ENCODE data around the gene CFAP46.
"Not testable (repeated sequence)": the region's sequence is repeated elsewhere in the genome, so short reads cannot be mapped to it uniquely, and the experiment has no call there.

CFAP46 gene

DNA sequence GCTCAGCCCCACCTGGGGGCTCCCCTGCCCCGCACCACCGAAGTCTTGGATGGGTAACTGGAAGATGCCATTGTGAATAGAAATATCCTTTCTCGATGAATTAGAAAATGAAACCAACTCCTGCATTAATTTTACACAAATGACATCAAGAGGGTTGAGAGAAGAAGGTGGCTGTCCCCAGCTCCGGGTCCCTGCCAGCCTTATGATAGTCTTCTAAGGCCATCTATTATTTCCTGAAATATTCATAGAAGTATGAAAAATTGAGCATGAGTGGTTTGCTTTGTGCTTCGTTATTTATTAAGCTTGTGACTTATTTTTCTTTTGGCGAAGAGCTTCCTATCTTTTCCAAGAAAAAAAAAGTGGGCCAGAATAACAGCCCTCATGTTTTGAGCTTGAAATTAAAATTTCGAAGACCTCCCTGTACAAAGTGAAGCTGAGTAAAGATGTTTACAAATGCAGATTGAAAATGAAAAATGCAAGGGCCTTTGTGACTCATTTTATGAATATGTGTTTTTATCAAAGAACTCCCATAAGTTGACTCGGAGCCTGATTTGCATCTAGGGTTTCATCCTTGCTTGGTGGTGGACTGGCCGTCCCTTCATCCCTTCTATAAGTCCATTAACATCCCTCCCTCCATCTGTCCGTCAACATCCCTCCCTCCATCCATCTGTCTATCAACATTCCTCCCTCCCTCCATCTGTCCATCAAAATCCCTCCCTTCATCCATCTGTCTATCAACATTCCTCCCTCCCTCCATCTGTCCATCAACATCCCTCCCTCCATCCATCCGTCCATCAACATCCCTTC, 20.5 kb upstream of the CFAP46 start:
- no peak for DNase-seq

DNA sequence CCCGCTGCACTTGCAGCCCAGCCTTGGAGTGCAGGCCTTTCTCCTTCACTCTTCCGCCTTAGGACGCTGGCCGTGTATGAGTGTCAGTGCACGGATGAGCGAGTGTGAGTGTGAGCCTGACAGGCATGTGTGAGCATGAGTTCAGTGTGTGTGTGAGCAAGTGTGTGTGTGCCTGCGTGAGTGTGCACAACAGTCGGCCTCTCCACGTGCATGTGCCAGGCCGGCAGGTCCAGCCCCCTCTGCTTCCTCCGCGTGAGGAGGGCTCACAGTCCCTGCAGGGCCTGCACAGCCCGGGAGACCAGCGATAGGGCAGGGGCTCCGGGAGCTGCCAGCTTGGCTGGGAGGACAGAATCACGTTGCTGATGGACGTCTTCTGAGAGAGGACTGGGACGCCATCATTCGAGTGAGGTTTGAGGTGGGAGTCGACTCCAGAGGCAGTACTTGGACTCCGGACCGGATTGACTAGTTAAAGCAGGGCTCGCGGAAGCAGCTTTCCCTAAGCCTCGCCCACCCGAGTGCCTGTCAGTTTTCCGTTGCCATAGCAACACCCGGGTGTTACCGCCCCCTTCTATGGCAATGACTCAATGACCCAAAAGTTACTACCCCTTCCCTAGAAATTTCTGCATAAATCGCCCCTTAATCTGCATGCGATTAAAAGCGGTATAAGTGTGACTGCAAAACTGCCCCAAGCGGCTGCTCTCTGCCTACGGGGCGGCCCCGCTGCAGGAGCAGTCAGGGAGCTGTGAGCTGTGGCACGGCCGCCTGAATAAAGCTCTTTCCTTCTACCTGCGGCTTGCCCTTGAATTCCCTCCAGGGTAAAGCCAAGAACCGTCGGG, 19.6 kb upstream of the CFAP46 start:
- peak; percentile 84 for DNase-seq

- no peak for DNase-seq
Measured at GRCh38 chr10:132961420-132961786, 19.0 kb upstream of the CFAP46 start.

GRCh38 chr10:132960631-132961419, 18.5 kb upstream of the CFAP46 start:
- DNase-seq: no peak

DNA sequence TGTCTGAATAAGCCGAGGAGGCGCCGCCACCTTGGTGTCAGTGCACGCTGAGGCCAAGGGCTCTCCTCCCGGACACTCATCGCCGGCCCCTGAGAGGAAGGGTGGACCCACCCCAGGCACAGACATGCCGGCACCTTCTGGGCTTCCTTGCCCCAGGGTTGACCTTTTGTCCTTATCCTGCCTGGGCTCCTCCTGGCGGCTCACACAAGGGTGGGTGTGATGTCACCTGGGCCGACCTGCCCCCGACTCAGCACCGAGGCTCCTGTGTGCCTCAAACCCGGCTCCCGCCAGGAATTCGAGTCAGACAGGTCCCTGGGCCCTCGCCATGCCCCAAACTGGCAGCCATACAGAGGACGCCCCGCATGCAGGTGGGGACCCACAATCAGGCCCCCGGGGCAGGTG, 17.7 kb upstream of the CFAP46 start:
- DNase-seq: no peak

- no peak for DNase-seq
Measured at GRCh38 chr10:132959559-132959961, 17.2 kb upstream of the CFAP46 start.

DNA sequence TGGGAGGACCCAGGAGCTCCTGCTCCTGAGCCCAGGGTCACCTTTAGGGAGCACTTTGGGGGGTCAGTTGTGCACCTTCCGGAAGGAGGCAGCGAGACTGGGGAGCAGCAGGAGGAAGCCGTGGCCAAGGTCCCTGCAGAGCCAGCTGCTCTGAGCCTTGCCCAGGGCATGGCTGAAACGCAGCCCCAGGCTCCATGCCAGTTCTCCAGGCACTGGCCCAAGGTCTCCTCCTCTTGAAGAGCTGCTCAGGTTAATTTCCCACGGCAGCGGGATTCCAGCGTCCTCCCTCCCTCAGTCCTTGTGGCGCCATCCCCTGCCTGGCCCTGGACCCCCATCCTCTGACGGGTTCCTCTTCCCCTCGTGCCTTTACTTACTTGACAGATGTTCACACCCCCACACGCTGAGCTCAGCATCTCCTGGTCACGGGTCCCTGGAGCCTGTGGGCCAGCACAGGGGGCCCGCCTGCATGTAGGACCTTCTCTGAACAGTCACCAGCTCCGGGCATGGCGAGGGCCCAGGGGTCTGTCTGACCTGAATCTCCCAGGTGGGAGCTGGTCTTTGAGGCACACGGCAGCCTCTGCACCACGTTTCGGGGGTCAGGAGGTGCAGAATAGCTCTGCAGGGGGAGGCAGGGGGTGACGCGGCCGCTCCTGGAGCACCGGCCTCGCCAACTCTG, 16.7 kb upstream of the CFAP46 start:
- DNase-seq: no peak

DNA sequence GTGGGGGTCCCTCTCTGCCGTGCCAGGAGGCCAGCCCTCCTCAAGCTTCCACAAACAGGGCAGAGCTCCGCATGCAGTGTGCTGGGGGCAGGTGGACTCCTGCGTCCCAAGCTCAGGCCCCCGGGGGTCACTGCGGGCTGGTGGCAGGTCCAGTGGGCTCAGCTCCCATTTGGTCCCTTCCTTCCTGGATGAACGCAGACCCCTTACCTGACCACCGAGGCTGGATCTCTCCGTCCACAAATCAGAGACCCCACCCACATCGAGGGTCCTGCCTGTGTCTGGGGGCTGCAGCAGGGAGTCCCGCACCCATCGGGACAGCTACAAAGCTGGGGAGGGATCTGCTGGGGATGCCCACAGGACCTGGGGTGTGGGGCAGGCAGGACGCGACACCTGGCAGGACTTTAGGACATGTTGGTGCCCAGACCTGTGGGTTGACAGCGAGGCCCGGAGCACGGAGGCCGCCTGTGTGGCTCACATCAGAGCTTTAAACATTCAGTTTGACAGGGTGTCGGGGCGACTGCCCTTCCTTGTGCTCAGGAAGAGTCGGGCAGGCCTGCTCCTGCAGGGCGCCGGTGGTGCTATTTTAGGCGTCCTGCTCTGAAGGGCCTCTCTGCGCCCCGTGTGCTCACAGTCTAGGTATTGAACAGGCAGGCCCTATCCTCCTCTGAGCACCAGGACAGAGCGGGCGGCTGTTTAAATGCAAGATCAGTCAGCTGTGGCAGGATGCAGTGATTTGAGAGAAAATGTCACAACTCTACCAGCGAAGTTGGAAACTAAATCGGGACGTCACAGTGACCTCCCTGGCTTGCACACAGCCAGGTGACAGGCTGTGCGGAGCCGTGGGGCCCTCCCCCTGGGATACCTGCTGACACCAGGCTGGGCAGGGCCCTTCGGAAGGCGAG, 15.9 kb upstream of the CFAP46 start:
- DNase-seq: no peak

GRCh38 chr10:132957131-132957530, 14.8 kb upstream of the CFAP46 start:
- no peak for DNase-seq

- DNase-seq: not testable (repeated sequence)
Measured at GRCh38 chr10:132956259-132956658, 13.9 kb upstream of the CFAP46 start.

GRCh38 chr10:132955479-132955878, 13.1 kb upstream of the CFAP46 start:
- no peak for DNase-seq

DNA sequence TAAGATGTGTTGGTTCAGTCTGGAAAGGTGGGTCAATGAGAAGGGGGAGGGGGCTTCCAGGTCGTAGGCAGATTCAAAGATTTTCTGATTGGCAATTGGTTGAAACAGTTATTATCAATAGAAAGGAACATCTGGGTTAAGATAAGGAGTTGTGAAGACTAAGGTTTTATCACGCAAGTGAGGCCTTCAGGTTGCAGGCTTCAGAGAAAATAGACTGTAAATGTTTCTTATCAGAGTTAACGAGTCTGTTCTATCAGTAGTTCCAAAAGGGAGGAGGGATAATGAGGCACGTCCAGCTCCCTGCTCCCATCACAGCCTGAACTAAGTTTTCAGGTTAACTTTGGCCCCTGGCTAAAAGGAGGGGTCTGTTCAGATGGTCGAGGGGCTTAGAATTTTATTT, 11.1 kb upstream of the CFAP46 start:
- DNase-seq: no peak

DNA sequence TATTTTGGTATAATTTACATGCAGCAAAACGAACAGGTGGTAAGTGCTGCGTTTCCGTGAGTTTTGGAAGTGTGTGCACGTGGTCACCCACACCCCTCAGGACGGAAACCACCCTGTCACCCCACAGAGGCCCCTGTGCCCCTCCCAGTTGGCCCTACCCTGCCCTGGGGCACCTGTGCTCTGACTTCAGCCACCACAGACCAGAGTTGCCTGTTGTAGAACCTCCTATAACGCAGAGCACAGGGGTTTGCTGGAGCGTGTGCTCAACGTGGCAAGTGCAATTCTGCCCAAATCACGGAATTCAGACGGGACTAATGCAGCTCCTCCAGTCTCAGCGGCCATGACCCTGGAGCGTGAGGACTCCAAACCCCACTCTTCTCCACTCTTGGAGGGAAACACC, 9.6 kb upstream of the CFAP46 start:
- DNase-seq: no peak

GRCh38 chr10:132948351-132948750, 6.0 kb upstream of the CFAP46 start:
- no peak for DNase-seq

DNA sequence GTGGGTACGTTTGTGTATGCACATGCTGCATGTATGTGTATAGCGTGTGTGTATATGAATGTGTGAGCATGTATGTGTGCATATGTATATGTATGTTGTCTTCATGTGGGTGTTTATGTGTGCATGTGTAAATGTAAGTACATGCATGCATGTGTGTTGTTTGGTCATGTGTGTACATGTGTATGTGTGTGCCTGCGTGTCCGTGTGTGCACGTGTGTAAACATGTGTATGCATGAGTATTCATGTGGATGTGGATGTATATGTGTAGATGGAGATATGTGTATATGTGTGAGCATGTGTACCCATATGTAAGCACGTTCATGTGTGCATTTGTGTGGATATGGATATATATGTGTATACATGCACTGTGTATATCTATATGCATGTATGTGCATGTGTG, 5.5 kb upstream of the CFAP46 start:
- no peak for DNase-seq

DNA sequence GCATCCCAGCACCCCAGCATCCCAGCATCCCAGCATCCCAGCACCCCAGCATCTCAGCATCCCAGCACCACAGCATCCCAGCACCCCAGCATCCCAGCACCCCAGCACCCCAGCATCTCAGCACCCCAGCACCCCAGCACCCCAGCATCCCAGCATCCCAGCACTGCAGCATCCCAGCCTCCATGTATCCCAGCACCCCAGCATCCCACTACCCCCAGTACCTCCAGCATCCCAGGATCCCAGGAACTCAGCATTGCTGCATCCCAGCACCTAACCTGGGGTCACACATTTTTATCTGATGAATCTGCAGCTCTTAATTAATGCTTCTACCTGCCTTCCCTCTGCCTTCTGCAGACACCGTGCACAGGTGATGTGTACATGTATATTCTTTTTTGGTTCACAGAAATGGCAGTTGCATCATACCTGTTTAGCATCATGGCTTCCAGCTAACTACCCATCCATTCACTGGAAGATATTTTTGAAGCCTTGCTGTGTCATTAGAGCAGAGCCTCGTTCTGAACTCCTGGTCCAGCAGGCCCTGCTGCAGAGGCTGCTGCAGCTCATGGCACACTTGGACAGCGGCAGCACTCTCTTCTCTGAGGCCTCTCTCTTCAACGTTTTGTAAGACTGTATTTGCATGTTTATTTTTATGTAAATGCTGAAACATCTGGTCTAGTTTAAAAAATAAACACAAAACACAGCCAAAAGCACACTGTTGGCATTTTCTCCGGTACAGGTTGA, 4.6 kb upstream of the CFAP46 start:
- no peak for DNase-seq

DNA sequence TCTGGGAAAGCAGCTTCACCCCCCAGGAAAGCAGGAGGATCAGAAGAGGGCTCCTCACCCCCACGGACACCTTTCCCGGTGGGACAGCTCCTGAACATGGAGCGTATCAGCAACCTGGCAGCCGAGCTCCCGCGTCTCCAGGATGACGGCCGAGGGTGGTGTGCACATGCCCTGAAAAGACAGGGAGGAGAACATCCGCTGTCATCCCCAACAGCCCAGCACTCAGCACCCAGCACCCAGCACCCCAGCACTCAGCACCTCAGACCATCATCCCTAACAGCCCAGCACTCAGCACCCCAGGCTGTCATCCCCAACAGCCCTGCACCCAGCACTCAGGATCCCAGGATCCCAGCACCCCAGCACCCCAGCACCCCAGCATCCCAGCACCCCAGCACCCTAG, 3.9 kb upstream of the CFAP46 start:
- no peak for DNase-seq

DNA sequence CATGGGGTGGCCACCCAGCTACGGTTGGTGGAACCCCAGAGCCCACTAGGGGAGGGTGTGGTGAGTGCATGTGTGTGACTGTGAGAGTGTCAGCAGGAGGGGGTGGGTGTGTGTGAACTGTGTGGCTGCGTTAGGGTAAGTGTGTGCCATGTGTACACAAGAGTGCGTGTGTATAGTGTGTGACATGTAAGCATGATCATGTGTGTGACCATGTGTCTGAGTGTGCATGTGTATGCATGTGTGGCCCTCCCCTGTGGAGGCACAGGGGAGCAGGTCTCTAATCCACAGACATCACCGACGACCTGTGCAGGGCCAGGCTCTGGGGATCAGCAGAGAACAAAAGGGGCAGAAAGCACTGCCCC, 3.5 kb upstream of the CFAP46 start:
- DNase-seq: no peak

GRCh38 chr10:132945125-132945893, 2.9 kb upstream of the CFAP46 start:
- no peak for DNase-seq

- no peak for DNase-seq
Measured at GRCh38 chr10:132944510-132944909, 2.1 kb upstream of the CFAP46 start.
